Myocyte (in vitro differentiated cells): ENCODE data around the gene EVC2. TPM values are rescaled to one million over a fixed set of nuclear protein-coding genes. Genes with fewer than 3 reads are reported as not detected.

Experiments
- DNase-seq: peaks from one replicate; pipeline ENCODE4 v3.0.0-alpha.2; 2012; ENCODE audit warnings: low read depth
- total RNA-seq: library from RNA; depleted of rRNA; stranded (reverse); fragments of >200 nt; gene quantifications from 2 replicates; pipeline ENCODE4 v1.2.3, GENCODE V29; 2014

Gene EVC2
- total RNA-seq, 1 donor from 2014 or later, result 10.8 TPM

GRCh38 chr4:5524446-5525299 is 183.7 kb downstream of the EVC2 start:
- DNase-seq, result peak; percentile 90

GRCh38 chr4:5517372-5517771 is 191.0 kb downstream of the EVC2 start:
- DNase-seq, result no peak

- no peak for DNase-seq
Observed at GRCh38 chr4:5515646-5516045, 192.7 kb downstream of the EVC2 start.

Other genes starting within 250 kb of the EVC2 start
- 74.5 and 82.9 TPM in 2 replicates for gene EVC, start 2.6 kb upstream of the EVC2 start, total RNA-seq
- gene CRMP1, start 184.5 kb upstream of the EVC2 start, total RNA-seq, result 23.2 and 23.6 TPM in 2 replicates